Calu3 (cell line): ENCODE results near the gene DTNB. TPM values are rescaled to one million over a fixed set of nuclear protein-coding genes. Genes with fewer than 3 reads are reported as not detected.

Experiments
- Bru-seq: library from RNA; stranded (reverse); fragments of 400-500 nt; gene quantifications from one replicate; lab custom pipeline; 2021; lab: Mats Ljungman, UMichigan
- BruChase-seq, 2 experiments: library from RNA; stranded (reverse); fragments of 400-500 nt; gene quantifications; one replicate each; lab custom pipeline; 2021; lab: Mats Ljungman, UMichigan
- BruUV-seq: library from RNA; stranded (reverse); fragments of 400-500 nt; replicated peaks from 2 replicates; lab custom pipeline; 2021; lab: Mats Ljungman, UMichigan
- CTCF ChIA-PET: fragments of 300-600 bp; sonication (Branson Sonifier 250); formaldehyde crosslinking; loops from one replicate; lab custom pipeline; 2022; ENCODE audit warnings: antibody characterized with exemption; lab: Charles Lee
- DNase-seq: peaks from one replicate; pipeline ENCODE4 v3.0.0; 2022
- H3K27ac Mint-ChIP-seq: one replicate; pipeline ENCODE4 v1.8.0; 2022; ENCODE audit warnings: mixed read lengths; ENCODE audit not compliant: unreplicated experiment
- H3K27me3 Mint-ChIP-seq: one replicate; pipeline ENCODE4 v1.8.0; 2022; ENCODE audit warnings: mixed read lengths; ENCODE audit not compliant: unreplicated experiment
- H3K36me3 Mint-ChIP-seq: one replicate; pipeline ENCODE4 v1.8.0; 2022; ENCODE audit warnings: mild to moderate bottlenecking, moderate library complexity, mixed read lengths; ENCODE audit not compliant: insufficient read depth, unreplicated experiment
- H3K4me1 Mint-ChIP-seq: one replicate; pipeline ENCODE4 v1.8.0; 2022; ENCODE audit warnings: mild to moderate bottlenecking, low read depth, mixed read lengths; ENCODE audit not compliant: unreplicated experiment
- H3K4me3 Mint-ChIP-seq: one replicate; pipeline ENCODE4 v1.8.0; 2022; ENCODE audit warnings: mild to moderate bottlenecking, low read depth, moderate library complexity, mixed read lengths; ENCODE audit not compliant: unreplicated experiment
- H3K9me3 Mint-ChIP-seq: one replicate; pipeline ENCODE4 v1.8.0; 2022; ENCODE audit warnings: low read depth, mixed read lengths; ENCODE audit not compliant: unreplicated experiment
- intact Hi-C: fragments of 100-400 bp; cut with micrococcal nuclease; formaldehyde crosslinking; loops from one replicate; pipeline ENCODE4 v1.10.0; 2022; ENCODE audit not compliant: unreplicated experiment
- long read RNA-seq: library from polyadenylated mRNA; stranded (forward); transcript quantifications from one replicate; pipeline ENCODE4 v2.0.0, GENCODE V29; 2022
- total RNA-seq: library from RNA; stranded (reverse); gene quantifications from 2 replicates; pipeline ENCODE4 v1.2.3, GENCODE V29; 2022
- TF ChIP-seq, protein P1 (sequence below): fragments of 200-600 bp; IDR thresholded peaks from one replicate; pipeline ENCODE4 v1.8.0; 2022; ENCODE audit warnings: antibody characterized with exemption; ENCODE audit not compliant: unreplicated experiment

Gene DTNB
- total RNA-seq (17.3 and 27.3 TPM in 2 replicates), Bru-seq, nascent RNA (percentile 58 among the genes with signal in this experiment), BruChase-seq, experiment 1, labeled RNA remaining after a 6-hour chase (percentile 53 among the genes with signal in this experiment), BruChase-seq, experiment 2, labeled RNA remaining after a 2-hour chase (percentile 58 among the genes with signal in this experiment)
- long read RNA-seq, partial matches to known transcripts = 2 of 12 reads
- long read RNA-seq, other reads (novel, unspliced or antisense) = 9 of 12 reads

DNA sequence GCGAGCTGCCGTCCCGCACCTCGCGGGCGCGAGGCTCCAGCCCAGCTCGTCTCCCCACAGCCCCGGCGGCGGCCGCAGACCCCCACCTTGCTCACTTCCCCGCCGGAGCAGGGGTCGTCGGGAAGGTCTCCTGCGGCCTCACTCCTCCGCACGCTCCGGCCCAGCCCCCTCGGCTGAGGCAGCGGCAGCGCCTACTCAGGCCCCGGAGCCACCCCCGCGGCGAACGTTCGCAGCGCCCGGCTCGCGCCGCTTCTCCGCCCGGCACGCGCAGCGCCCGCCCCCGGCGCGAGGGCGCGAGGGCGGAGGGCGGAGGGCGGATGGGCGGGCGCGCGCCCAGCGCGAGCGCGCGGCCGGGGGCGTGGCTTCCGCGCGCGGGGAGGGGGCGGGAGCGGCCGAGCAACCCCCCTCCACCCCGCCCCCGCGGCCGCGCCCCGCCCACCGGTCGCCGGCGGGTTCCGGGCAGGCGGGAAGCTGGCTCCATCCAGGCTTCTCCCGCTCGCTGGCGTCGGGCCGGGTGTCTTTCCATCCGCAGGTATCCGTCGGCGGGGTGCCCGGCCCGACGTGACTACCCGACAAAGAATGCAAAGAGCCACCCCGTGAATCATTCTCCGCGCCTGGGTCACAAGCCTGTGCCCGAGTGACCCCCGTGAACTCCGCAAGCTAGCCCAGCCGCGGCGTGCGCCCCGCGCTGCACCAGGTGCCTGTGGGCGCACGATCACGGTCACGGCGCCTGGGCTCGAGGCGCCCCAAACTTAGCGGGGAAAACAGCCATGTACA is at the start of gene DTNB:
Gene DTNB (minus strand): TSS at position 278 of the 777 bp plus-strand sequence. CDS start 20,917 bp downstream, outside the sequence.
- H3K27ac Mint-ChIP-seq = peak within 1 kb of the TSS; percentile 80
- TF ChIP-seq, protein P1, sequence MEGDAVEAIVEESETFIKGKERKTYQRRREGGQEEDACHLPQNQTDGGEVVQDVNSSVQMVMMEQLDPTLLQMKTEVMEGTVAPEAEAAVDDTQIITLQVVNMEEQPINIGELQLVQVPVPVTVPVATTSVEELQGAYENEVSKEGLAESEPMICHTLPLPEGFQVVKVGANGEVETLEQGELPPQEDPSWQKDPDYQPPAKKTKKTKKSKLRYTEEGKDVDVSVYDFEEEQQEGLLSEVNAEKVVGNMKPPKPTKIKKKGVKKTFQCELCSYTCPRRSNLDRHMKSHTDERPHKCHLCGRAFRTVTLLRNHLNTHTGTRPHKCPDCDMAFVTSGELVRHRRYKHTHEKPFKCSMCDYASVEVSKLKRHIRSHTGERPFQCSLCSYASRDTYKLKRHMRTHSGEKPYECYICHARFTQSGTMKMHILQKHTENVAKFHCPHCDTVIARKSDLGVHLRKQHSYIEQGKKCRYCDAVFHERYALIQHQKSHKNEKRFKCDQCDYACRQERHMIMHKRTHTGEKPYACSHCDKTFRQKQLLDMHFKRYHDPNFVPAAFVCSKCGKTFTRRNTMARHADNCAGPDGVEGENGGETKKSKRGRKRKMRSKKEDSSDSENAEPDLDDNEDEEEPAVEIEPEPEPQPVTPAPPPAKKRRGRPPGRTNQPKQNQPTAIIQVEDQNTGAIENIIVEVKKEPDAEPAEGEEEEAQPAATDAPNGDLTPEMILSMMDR = no peak
- peaks cover 25% of the 10 kb centered on the region for H3K36me3 Mint-ChIP-seq
- intact Hi-C loops = no loop called here
- CTCF ChIA-PET = interaction anchor here (0.6 to 2.5 kb wide), 4 partner anchors 9 to 328 kb away, joined by 3 to 10 read pairs (median 4); no protein-coding TSS in a partner anchor
- no TSS peak for BruUV-seq
- H3K4me3 Mint-ChIP-seq = peak within 1 kb of the TSS; percentile 88
- peak; percentile 88 for DNase-seq
- H3K4me1 Mint-ChIP-seq = peaks cover 20% of the 10 kb centered on the region
- no peaks in the 10 kb centered on the region for H3K9me3 Mint-ChIP-seq
- H3K27me3 Mint-ChIP-seq = peaks cover 21% of the 10 kb centered on the region

DNA sequence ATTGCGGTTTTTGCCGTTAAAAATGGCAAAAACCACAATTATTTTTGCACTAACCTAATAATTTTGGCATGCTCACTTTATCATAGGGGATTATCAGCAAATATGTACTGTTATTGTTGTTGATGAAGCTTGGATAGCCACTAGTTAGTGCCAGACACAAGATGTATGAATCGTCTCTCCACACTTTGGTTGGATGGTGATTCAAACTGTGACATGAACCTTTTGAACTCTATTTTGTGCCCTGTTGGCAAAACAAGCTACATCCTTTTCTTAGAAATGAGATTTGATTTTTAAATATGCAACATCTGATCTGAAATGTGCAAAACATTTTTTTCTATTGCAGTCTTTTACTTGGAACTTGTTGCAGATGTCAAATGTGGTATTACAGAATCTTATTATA is 48.8 kb upstream of the DTNB start:
- no peaks in the 10 kb centered on the region for H3K36me3 Mint-ChIP-seq
- CTCF ChIA-PET = no interaction called here
- no peak for DNase-seq
- no peak overlapping the region for H3K4me3 Mint-ChIP-seq
- H3K27ac Mint-ChIP-seq = no peak overlapping the region
- peaks cover 18% of the 10 kb centered on the region for H3K4me1 Mint-ChIP-seq
- BruUV-seq = no TSS peak
- TF ChIP-seq, protein P1 = no peak
- no peaks in the 10 kb centered on the region for H3K9me3 Mint-ChIP-seq
- peaks cover 15% of the 10 kb centered on the region for H3K27me3 Mint-ChIP-seq
- intact Hi-C loops = no loop called here

DNA sequence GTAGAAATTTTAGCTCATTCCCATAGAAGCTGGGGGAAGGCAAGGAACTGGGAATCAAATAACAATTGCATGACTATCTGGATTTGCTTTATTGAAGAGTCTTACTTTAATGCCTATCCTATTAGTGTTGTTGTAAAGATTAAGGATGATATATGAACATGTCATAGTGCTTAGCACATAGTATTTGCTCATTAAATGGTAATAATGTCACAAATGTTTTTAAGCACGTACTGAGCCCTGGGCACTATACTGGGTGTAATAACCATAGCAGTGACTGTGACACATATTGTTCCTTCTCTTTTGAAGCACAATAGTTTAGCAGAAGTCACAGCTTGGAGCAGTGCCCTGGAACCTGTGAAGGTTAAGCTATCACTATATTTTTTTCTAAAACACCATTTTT is 47.2 kb upstream of the DTNB start:
- Mint-ChIP-seq H3K9me3 (no peaks in the 10 kb centered on the region), H3K36me3 (no peaks in the 10 kb centered on the region), H3K27me3 (peaks cover 15% of the 10 kb centered on the region), H3K4me1 (peaks cover 18% of the 10 kb centered on the region), H3K4me3 (no peak overlapping the region), H3K27ac (no peak overlapping the region)
- no TSS peak for BruUV-seq
- CTCF ChIA-PET = no interaction called here
- no peak for DNase-seq
- TF ChIP-seq, protein P1 = no peak
- intact Hi-C loops = no loop called here

DNA sequence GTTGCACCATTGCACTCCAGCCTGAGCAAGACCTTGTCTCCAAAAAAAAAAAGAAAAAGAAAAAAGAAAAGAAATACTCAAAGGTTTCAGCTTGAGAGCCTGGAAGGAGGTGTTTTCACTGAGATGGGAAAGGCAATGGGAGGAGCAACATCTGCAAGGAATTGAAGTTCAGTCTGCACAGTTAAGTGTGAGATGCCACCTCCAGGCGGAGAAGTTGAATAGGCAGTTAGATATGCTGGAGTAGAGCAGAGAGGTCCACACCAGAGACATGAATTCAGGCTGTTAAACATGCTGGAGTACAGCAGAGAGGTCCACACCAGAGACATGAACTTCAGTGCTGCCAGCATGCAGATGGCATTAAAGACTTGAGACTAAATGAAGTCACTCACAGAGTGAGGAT is 41.4 kb upstream of the DTNB start:
- Mint-ChIP-seq H3K36me3 (peaks cover 7% of the 10 kb centered on the region), H3K4me3 (no peak overlapping the region), H3K27ac (no peak overlapping the region), H3K4me1 (peaks cover 25% of the 10 kb centered on the region), H3K27me3 (peaks cover 15% of the 10 kb centered on the region), H3K9me3 (no peaks in the 10 kb centered on the region)
- no peak for DNase-seq
- intact Hi-C loops = no loop called here
- BruUV-seq = no TSS peak
- CTCF ChIA-PET = interaction anchor here (0.6 to 1.5 kb wide), 4 partner anchors 15 to 108 kb away, joined by 3 to 4 read pairs (median 3); no protein-coding TSS in a partner anchor
- TF ChIP-seq, protein P1 = no peak
